Right ventricle myocardium inferior (tissue), 1 donor: Measurements from ENCODE around the gene ZBTB21. TPM values are rescaled to one million over a fixed set of nuclear protein-coding genes. Genes with fewer than 3 reads are reported as not detected.
"Not testable (repeated sequence)": the region's sequence is repeated elsewhere in the genome, so short reads cannot be mapped to it uniquely, and the experiment has no call there.

ENCODE experiments used
- ATAC-seq: fragments of 200-7000 bp; cut with Tn5 transposase; one replicate; pipeline ENCODE4 v1.9.1; 2020; ENCODE audit warnings: mild to moderate bottlenecking, moderate library complexity
- DNase-seq: peaks from one replicate; pipeline ENCODE4 v3.0.0; 2021; ENCODE audit errors: missing footprints
- intact Hi-C: fragments of 100-400 bp; cut with DNase I; formaldehyde crosslinking; loops from one replicate; pipeline ENCODE4 v1.11.0; 2022
- total RNA-seq: library from RNA; stranded (reverse); fragmentation: NEBNext Ultra II Directional; extraction: Animal tissue kit (Norgen Biotek cat#: 25700); gene quantifications from one replicate; pipeline ENCODE4 v1.2.1, GENCODE V29; 2021
- donor health status: DM: no; HTN: yes; CAD: no; lungs with severe emphysema.

The ZBTB21 gene
- total RNA-seq, 1 donor from 2014 or later, result 6.1 TPM

DNA sequence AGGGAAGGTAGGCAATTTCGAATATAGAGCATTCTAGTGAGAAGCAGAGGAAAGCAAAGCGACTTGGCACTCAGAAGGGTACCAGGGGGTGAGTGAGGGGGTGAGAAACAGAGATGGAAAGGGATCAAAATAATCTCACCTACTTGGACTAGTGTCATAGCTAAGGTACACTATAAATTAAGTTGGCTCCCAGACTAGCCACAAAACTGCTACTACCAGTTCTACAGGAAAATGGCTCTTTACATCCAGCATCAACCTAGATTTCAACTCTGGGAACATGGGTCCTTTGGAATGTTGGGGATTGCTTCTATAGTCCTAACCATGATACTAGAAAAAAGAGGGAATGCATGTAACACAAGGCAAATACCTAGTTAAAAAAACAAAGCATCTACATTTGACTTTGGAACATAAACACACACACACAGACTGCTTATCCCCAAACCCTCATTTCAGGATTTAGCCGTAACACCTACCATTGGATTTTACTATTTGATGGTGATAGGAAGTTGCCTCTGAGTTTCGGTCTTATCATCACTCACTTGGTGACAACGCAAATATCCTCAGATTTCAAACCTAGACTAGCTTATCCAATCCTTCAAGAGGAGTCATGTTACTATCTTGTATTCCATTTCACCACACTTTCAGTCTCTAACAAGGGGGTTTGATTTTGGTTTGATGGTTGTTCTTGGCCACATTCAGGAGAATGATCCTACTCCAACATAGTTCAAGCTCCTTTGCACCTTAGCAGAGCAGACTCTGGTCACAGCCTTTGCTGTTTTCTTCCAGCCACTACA is 5.6 kb downstream of the ZBTB21 start:
- ATAC-seq (no peak), DNase-seq (no peak)
- intact Hi-C loops, result loop anchor here (1.0 kb wide), 1 partner anchor 43 kb away; no protein-coding TSS in a partner anchor

DNA sequence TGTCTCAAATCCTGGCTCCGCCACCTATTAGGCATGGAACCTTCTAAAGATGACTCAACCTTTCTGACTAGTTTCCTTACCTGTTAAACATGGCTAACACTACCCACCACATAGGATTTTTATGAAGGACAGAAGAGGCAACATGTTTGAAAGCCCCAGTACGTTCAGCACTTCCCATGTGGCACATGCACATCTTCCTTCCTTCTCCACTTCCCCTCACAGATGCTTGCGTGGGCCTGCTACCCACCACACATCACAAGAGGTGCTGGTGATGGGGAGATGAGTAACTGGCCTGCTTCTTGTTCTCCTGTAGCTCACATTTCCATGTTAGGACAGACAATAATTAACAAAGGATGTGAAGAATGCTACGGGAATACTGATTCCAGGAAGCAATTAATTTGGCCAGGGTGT is 7.1 kb downstream of the ZBTB21 start:
- intact Hi-C loops, result no loop called here
- DNase-seq (no peak), ATAC-seq (no peak)

DNA sequence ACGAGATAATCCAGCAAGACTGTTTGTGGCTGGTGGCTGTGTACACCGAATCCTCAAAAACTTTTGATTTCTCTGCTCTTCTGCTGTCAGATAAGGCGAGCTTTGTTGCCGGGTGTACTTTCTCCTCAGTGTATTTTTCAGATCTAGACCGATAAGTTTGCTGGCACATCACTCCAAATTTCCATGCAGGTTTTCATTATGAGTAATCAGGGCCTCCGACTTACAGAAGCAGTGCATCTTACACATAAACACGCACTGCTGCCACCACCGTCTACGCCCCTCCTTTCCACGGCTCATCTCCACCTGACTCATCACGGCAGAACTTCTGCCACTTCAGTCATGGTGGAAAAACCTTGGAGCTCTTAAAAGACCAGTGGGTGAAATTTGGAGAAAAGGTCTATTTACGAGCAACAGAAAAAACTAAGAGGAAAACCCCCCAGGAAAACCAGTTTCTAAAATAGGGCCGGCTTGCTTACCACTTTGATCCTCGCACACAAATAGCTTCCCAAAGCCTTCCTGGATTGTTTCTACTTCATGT is 7.7 kb downstream of the ZBTB21 start:
- no peak for DNase-seq
- ATAC-seq, result no peak
- intact Hi-C loops, result no loop called here

GRCh38 chr21:42001781-42002180 is 8.4 kb downstream of the ZBTB21 start:
- ATAC-seq, result no peak
- DNase-seq, result no peak
- intact Hi-C loops, result no loop called here

DNA sequence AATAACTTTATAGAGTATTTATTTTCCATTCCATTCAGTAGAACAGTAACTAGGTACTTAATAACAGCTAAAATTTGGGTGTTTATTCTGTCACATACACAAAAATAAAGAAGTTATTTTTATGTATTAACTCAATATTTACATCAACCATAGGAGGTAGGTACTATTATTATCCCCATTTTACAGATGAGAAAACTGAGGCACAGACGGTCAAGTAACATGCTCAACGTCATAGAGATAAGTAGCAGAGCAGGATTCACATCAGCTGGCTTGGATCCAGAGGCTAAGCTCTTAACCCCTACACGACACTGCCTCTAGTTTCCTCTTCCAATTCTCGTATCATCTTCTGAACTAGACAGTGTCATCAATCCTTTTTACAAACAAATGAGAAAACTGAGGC is 9.3 kb downstream of the ZBTB21 start:
- ATAC-seq, result no peak
- intact Hi-C loops, result no loop called here
- DNase-seq, result no peak

GRCh38 chr21:41997657-41998056 is 12.5 kb downstream of the ZBTB21 start:
- intact Hi-C loops, result no loop called here
- DNase-seq (no peak), ATAC-seq (no peak)

DNA sequence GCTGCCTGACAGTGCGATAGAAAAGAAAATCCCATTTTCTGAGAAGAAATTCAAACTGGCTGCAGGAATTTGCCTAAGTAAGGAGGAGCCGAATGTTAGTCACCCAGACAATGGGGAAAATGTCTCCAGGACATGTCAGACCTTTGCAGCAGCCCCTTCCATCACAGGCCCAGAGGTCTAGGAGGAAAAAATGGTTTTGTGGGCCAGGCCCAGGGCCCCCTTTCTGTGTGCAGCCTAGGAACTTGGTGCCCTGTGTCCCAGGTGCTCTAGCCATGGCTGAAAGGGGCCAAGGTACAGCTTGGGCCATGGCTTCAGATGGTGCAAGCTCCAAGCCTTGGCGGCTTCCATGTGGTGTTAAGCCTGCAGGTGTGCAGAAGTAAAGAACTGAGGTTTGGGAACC is 14.6 kb downstream of the ZBTB21 start:
- intact Hi-C loops, result no loop called here
- ATAC-seq (no peak), DNase-seq (no peak)

DNA sequence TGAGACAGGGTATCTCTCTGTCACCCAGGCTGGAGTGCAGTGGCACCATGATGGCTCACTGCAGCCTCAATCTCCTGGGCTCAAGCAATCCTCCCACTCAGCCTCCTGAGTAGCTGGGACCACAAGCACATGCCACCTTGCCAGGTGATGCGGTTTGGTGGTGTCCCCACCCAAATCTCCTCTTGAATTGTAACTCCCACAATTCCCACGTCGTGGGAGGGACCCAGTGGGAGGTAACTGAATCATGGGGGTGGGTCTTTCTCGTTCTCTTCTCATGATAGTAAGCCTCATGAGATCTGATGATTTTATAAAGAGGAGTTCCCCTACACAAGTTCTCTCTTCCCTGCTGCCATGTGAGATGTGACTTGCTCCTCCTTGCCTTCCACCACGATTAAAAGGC is 15.5 kb downstream of the ZBTB21 start:
- intact Hi-C loops, DNase-seq, ATAC-seq: not testable (repeated sequence)

GRCh38 chr21:41993744-41994143 is 16.4 kb downstream of the ZBTB21 start:
- ATAC-seq, result peak; percentile 86
- intact Hi-C loops, result no loop called here
- DNase-seq, result no peak

- intact Hi-C loops, result no loop called here
These were observed 17.6 kb downstream of the ZBTB21 start for GRCh38 chr21:41992576-41992975.

DNA sequence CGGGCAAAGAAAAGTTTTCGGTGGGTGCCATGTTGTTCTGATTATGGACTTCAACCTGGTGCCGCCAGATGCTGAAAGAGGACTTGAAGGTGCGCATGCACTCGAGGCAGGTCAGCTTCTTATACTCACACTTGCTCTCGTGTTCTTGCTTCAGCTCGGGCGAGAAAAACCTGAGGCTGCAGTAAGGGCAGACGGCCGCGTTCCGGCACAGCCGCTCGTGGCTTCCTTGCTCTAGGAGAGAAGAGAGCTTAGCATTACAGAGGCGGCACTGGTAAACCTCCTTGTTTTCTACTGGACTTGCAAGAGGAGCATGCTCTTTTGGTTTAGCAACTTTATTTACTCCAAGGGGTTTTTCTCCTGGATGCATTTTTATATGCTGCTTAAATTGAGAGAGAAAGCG is 18.5 kb downstream of the ZBTB21 start:
- no peak for DNase-seq
- intact Hi-C loops, result no loop called here
- ATAC-seq, result no peak

More at GRCh38 chr21:41992576-41992975, 17.6 kb downstream of the ZBTB21 start:
- no peak for ATAC-seq
- no peak for DNase-seq

DNA sequence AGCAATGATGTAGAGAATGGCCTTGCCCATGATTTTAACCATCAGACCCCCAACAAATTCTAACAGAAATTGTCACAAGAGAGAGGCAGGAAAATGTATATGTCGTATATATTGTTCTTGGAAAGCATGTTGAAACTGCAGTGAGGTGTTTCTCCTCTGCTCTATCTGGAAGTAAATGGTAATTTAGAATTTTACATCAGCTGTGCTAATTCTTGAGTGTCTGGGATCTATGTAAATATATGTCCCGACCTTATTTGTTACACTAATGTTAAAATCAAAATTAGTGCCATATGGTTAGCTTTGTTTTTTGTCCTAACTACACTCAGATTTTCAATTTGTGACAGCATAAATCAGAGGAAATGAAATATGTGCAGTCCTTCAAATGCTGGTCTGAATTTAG is 20.5 kb downstream of the ZBTB21 start:
- DNase-seq (no peak), ATAC-seq (no peak)
- intact Hi-C loops, result no loop called here

DNA sequence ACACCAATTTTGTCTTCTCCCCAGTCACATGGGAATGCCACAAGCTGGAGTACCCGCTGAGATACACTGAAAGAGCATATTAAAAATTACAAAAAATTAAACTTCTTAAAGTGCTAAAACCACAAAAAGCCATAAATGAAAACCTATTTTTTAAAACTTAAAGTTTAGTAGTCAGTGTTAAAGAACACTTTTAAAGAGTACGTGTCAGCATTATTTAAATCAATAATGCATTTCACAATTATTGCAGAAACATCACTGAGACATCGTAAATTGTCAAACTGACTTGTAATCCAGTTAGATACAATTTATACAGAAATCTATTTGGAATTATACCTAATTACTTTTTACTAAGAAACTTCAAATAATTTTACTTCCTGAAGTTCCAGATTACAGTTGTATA is 22.9 kb downstream of the ZBTB21 start:
- ATAC-seq, result no peak
- intact Hi-C loops, result no loop called here
- no peak for DNase-seq

DNA sequence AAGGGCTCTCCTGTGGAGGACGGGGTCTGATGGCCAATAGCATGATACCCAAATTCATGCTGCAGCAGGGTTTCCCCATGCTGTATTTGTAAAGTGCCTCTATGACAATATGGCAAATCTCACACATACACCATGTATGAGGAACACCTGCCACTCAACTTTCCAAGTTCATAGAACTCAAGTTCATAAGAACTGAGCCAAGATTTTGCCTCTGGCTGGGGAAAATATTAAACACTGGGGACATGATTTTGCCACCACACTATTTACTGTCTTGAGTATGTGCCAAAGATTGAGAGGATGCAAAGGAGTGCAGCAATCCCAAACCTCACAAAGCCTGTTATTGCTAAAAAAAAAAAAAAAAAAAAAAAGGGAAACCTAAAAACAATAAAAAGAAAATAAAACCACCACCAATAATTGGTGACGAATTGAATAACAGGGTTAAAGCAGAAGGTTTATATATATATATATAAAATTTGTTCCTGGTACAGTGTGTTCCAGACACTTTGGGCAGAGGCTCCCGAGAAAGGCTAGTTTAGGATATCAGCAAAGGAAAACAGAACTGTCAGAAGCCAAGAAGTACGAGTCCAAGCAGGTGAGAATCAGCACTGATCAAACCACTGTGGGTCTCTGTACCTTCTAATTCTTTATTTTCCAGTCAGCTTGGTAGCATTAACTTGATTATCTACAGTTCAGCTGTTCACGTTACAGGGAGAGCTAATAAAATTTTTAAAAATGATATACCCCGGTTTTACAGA is 24.3 kb downstream of the ZBTB21 start:
- ATAC-seq, result no peak
- intact Hi-C loops, result no loop called here
- no peak for DNase-seq

GRCh38 chr21:41983229-41983628 is 26.9 kb downstream of the ZBTB21 start:
- intact Hi-C loops, result no loop called here
- no peak for ATAC-seq
- no peak for DNase-seq

- no peak for ATAC-seq
- no peak for DNase-seq
- intact Hi-C loops, result no loop called here
These were observed 29.6 kb downstream of the ZBTB21 start for GRCh38 chr21:41980561-41980960.

DNA sequence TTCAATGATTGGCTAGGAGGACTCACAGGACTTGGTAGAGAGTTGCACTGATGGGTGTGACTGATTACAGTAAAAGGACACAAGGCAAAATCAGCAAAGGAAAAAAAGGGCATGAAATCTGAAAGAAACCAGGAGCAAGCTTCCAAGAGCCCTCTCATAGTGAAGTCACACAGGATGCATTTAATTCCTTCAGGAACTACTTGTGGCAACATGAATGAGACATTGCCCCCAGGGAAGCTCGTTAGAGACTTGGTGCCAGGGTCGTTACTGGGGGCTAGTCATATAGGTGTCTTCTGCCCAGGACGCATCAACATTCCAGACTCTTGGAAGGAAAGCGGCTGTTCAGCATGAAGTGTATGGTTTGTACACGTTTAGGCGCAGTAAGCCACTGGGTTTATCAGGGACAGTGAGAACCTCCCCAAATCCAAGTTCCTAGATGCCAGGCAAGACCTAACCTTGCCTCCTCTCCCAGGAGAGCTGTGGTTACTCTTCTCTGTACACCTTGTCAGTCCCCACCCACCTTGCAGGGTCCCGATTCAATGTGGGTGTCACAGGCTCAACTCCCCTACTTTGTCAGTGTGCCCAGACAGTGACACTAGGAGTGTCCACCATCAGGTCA is 30.3 kb downstream of the ZBTB21 start:
- intact Hi-C loops, result no loop called here
- DNase-seq, result peak; percentile 11
- no peak for ATAC-seq

DNA sequence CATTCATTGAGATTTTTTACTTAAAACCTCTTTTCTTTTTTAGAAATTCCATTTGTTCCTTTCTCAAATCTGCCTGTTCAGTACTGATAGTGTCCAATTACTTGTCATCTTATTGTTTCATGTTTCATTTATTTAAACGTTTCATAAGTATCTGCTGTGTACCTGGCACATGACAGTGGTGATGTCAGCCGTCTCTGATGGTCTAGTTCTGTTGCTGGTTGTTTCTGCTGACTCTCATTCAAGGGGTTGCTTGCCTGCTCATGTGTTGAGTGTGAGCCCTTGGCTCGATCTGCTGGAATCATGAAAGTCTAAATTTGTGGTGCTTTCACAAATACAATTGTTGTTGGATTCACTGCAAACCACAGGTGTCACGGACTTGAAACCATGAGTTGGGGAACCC is 30.8 kb downstream of the ZBTB21 start:
- ATAC-seq (no peak), DNase-seq (no peak)
- intact Hi-C loops, result no loop called here
